Muscle layer of colon (tissue), 2 donors: ENCODE data around the gene GPR37L1.
"Not testable (repeated sequence)": the region's sequence is repeated elsewhere in the genome, so short reads cannot be mapped to it uniquely, and the experiment has no call there.

Source experiments
- H3K27ac ChIP-seq: one replicate; pipeline ENCODE4 v1.7.0; 2013; ENCODE audit warnings: low read depth, mild to moderate bottlenecking, low read length, moderate library complexity
- H3K27me3 ChIP-seq, 2 donors: one replicate each; pipeline ENCODE4 v1.7.0; 2013; ENCODE audit warnings: low read length in 2 of 2, mild to moderate bottlenecking in 2 of 2; ENCODE audit not compliant: insufficient read depth in 2 of 2, control insufficient read depth in 1 of 2
- H3K36me3 ChIP-seq: one replicate; pipeline ENCODE4 v1.7.0; 2013; ENCODE audit warnings: mild to moderate bottlenecking, low read length; ENCODE audit not compliant: insufficient read depth
- H3K4me1 ChIP-seq: one replicate; pipeline ENCODE4 v1.7.0; 2013; ENCODE audit warnings: mild to moderate bottlenecking, low read length; ENCODE audit not compliant: insufficient read depth
- H3K4me3 ChIP-seq, 2 donors: one replicate each; pipeline ENCODE4 v1.7.0; 2013; ENCODE audit warnings: low read length in 2 of 2, low read depth in 1 of 2, mild to moderate bottlenecking in 1 of 2, moderate library complexity in 1 of 2
- H3K9ac ChIP-seq: one replicate; pipeline ENCODE4 v1.7.0; 2013; ENCODE audit warnings: low read length
- H3K9me3 ChIP-seq: one replicate; pipeline ENCODE4 v1.7.0; 2013; ENCODE audit warnings: mild to moderate bottlenecking, low read length
- donor health status: abdominal sarcoma.
- donor health status: Adenocarcinoma of cecum.

Gene GPR37L1

GRCh38 chr1:202090994-202091393 lies 31.7 kb upstream of the GPR37L1 start:
- H3K9ac ChIP-seq, result no peak overlapping the region

GRCh38 chr1:202093858-202094257 lies 28.9 kb upstream of the GPR37L1 start:
- H3K36me3 ChIP-seq, result no peaks in the 10 kb centered on the region
- no peaks in the 10 kb centered on the region for H3K4me1 ChIP-seq
- H3K27ac ChIP-seq, result no peak overlapping the region
- H3K9me3 ChIP-seq, result no peaks in the 10 kb centered on the region
- H3K9ac ChIP-seq, result no peak overlapping the region
- H3K4me3 ChIP-seq, result no peak overlapping the region
- no peaks in the 10 kb centered on the region for H3K27me3 ChIP-seq

More at GRCh38 chr1:202090994-202091393, 31.7 kb upstream of the GPR37L1 start:
- H3K9me3 ChIP-seq, result no peaks in the 10 kb centered on the region
- no peaks in the 10 kb centered on the region for H3K36me3 ChIP-seq
- no peaks in the 10 kb centered on the region for H3K27me3 ChIP-seq
- no peak overlapping the region for H3K27ac ChIP-seq
- H3K4me1 ChIP-seq, result no peaks in the 10 kb centered on the region
- no peak overlapping the region for H3K4me3 ChIP-seq

- no peak overlapping the region for H3K27ac ChIP-seq
- H3K4me3 ChIP-seq, result no peak overlapping the region
- no peaks in the 10 kb centered on the region for H3K4me1 ChIP-seq
- no peaks in the 10 kb centered on the region for H3K36me3 ChIP-seq
- H3K27me3 ChIP-seq, result no peaks in the 10 kb centered on the region
- no peaks in the 10 kb centered on the region for H3K9me3 ChIP-seq
- no peak overlapping the region for H3K9ac ChIP-seq
Observed at GRCh38 chr1:202101184-202101583, 21.5 kb upstream of the GPR37L1 start.

GRCh38 chr1:202104073-202104472 lies 18.6 kb upstream of the GPR37L1 start:
- H3K36me3 ChIP-seq, result no peaks in the 10 kb centered on the region

GRCh38 chr1:202105571-202106339 lies 17.0 kb upstream of the GPR37L1 start:
- no peaks in the 10 kb centered on the region for H3K4me1 ChIP-seq
- H3K9me3 ChIP-seq, result no peaks in the 10 kb centered on the region
- H3K9ac ChIP-seq, result no peak overlapping the region
- H3K27ac ChIP-seq, result no peak overlapping the region
- H3K27me3 ChIP-seq, result no peaks in the 10 kb centered on the region
- H3K4me3 ChIP-seq, result no peak overlapping the region
- no peaks in the 10 kb centered on the region for H3K36me3 ChIP-seq

More at GRCh38 chr1:202104073-202104472, 18.6 kb upstream of the GPR37L1 start:
- Histone ChIP-seq H3K9me3 (no peaks in the 10 kb centered on the region), H3K27me3 (no peaks in the 10 kb centered on the region), H3K9ac (no peak overlapping the region), H3K4me3 (no peak overlapping the region), H3K27ac (no peak overlapping the region), H3K4me1 (no peaks in the 10 kb centered on the region)

- H3K4me3 ChIP-seq, result no peak overlapping the region
- H3K4me1 ChIP-seq, result no peaks in the 10 kb centered on the region
- no peak overlapping the region for H3K27ac ChIP-seq
- H3K9ac ChIP-seq, result no peak overlapping the region
- no peaks in the 10 kb centered on the region for H3K27me3 ChIP-seq
- no peaks in the 10 kb centered on the region for H3K36me3 ChIP-seq
- H3K9me3 ChIP-seq, result no peaks in the 10 kb centered on the region
Observed at GRCh38 chr1:202106340-202107254, 16.1 kb upstream of the GPR37L1 start.

GRCh38 chr1:202107321-202107761 lies 15.4 kb upstream of the GPR37L1 start:
- no peaks in the 10 kb centered on the region for H3K36me3 ChIP-seq
- no peak overlapping the region for H3K4me3 ChIP-seq
- H3K27ac ChIP-seq, result no peak overlapping the region
- H3K27me3 ChIP-seq, result no peaks in the 10 kb centered on the region
- H3K9ac ChIP-seq, result no peak overlapping the region
- no peaks in the 10 kb centered on the region for H3K9me3 ChIP-seq
- no peaks in the 10 kb centered on the region for H3K4me1 ChIP-seq

GRCh38 chr1:202107801-202108731 lies 14.7 kb upstream of the GPR37L1 start:
- no peak overlapping the region for H3K4me3 ChIP-seq

GRCh38 chr1:202110977-202111376 lies 11.7 kb upstream of the GPR37L1 start:
- Histone ChIP-seq H3K27ac (no peak overlapping the region), H3K4me1 (peaks cover 6% of the 10 kb centered on the region), H3K9ac (no peak overlapping the region), H3K9me3 (no peaks in the 10 kb centered on the region), H3K4me3 (no peak overlapping the region), H3K36me3 (no peaks in the 10 kb centered on the region), H3K27me3 (no peaks in the 10 kb centered on the region)

More at GRCh38 chr1:202107801-202108731, 14.7 kb upstream of the GPR37L1 start:
- H3K9ac ChIP-seq, result no peak overlapping the region
- no peak overlapping the region for H3K27ac ChIP-seq
- no peaks in the 10 kb centered on the region for H3K36me3 ChIP-seq
- H3K9me3 ChIP-seq, result no peaks in the 10 kb centered on the region
- H3K4me1 ChIP-seq, result peaks cover 2% of the 10 kb centered on the region
- no peaks in the 10 kb centered on the region for H3K27me3 ChIP-seq

GRCh38 chr1:202111589-202111988 lies 11.1 kb upstream of the GPR37L1 start:
- H3K4me1 ChIP-seq, H3K27ac ChIP-seq: not testable (repeated sequence)

More at GRCh38 chr1:202111589-202111988, 11.1 kb upstream of the GPR37L1 start:
- H3K4me3 ChIP-seq, H3K27me3 ChIP-seq, H3K9ac ChIP-seq, H3K36me3 ChIP-seq, H3K9me3 ChIP-seq: not testable (repeated sequence)
